Measurements from ENCODE around the gene CALML4.
"Not testable (repeated sequence)": the region's sequence is repeated elsewhere in the genome, so short reads cannot be mapped to it uniquely, and the experiment has no call there.

- not testable (repeated sequence) for TF ChIP-seq CTCF, POLR2A (IDR thresholded peaks at IDR 0.05)
Observed at GRCh38 chr15:68221530-68222431, 16.6 kb upstream of the CALML4 start.
